AG09319 (cell line): ENCODE measurements around the gene RAB1B.

ENCODE experiments used
- DNase-seq: peaks from one replicate; pipeline ENCODE4 v3.0.0-alpha.2; 2010; ENCODE audit warnings: low read depth; ENCODE audit errors: extremely low read depth
- CTCF ChIP-seq: IDR thresholded peaks from 2 replicates; pipeline ENCODE4 v1.5.1; 2011; ENCODE audit warnings: low read depth, mild to moderate bottlenecking, inconsistent platforms, low read length, moderate library complexity

Gene RAB1B

GRCh38 chr11:66230978-66231377 is 37.5 kb upstream of the RAB1B start:
- no peak for TF ChIP-seq CTCF
- no peak for DNase-seq

DNA sequence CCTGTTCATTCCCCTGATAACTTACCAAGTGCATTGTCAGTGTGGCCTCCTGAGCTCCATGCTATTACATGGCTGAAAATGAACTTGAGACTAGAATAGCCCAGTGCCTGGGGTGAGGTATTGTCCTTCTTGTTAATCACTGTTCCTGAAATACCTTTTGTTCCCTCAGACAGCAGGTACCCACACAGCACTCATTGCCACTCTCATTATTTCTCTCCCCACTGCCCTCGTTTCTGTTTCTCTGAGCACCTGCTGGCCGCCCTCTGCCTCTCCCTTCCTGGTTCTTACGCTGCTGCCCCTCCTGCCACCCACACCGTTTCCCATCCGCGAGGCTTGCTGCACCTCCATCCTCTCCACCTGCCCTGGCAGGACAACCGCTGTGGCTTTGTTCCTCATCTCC is 36.9 kb upstream of the RAB1B start:
- DNase-seq = no peak
- TF ChIP-seq CTCF = no peak

DNA sequence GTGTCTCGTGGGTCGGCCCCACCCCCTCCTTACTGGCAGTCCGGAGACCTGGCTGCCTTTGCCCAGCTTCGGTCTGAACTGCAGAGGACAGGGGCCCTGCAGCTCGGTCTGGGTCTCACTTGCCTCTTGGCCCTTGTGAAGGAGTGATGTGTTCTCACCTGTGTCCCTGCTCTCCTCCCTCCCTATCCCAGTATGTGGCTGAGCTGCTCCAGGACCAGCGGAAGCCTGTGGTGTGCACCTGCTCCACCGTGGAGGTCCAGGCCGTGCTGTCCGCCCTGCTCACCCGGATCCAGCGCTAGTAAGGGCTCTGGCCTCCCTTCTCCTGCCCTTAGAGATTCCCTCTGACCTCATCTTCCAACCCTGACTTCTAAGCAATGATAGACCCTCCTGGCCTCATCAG is 35.7 kb upstream of the RAB1B start:
- no peak for DNase-seq
- no peak for TF ChIP-seq CTCF

DNA sequence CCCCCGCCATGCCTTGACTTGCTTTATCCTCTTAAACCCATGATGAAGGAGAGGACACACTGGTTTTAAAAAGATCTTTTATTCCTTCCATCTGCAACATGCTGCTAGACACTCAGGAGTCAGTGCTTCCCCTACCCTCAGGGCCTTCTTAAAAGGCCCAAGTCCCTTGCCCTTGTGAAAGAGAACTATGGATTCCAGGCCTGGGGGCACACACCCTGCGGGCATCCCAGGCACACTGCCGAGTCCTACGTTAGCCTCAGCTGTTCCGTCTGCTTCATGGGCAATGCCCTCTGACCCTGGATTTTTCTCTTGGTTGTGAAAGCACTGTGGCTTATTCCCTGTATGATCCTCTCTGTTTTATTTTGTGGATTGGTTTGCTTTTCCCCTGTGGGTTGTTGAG is 35.1 kb upstream of the RAB1B start:
- no peak for TF ChIP-seq CTCF
- no peak for DNase-seq

DNA sequence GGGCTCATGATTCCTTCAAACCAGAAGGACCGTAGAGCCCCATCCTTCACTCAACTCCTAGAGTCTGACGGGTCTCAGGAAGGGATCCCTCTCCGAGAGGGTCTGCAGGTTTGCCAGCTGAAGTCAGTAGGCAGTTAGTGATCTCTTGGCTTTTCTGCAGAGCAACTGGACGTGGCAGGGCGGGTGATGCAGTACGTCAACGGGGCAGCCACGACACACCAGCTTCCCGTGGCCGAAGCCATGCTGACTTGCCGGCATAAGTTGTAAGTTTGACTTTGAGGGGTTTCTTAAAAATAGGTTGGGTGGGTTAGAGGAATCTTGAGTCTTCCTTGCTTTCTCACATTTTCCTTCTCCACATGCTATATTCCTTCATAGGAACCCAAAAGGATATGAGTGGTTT is 33.3 kb upstream of the RAB1B start:
- TF ChIP-seq CTCF = no peak
- no peak for DNase-seq

DNA sequence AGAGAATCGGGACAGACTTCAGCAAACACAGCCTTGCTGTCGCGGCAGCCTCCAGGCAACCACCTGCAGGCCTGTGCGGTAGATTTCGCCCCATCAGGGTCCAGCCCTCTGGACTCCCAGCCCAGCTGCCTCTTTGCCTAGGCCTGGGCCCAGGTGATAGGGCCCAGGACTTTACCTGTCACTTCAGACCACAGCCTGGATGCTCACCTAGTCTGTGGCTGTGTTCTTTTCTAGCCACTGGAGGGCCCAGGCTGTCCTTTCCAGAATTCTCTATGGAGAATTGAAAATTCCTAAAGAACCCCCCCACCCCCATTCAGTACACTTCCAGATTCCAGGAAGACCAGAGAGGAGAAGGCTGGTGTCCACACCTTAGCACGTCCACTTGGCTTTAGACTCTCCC is 30.6 kb upstream of the RAB1B start:
- DNase-seq = no peak
- no peak for TF ChIP-seq CTCF

DNA sequence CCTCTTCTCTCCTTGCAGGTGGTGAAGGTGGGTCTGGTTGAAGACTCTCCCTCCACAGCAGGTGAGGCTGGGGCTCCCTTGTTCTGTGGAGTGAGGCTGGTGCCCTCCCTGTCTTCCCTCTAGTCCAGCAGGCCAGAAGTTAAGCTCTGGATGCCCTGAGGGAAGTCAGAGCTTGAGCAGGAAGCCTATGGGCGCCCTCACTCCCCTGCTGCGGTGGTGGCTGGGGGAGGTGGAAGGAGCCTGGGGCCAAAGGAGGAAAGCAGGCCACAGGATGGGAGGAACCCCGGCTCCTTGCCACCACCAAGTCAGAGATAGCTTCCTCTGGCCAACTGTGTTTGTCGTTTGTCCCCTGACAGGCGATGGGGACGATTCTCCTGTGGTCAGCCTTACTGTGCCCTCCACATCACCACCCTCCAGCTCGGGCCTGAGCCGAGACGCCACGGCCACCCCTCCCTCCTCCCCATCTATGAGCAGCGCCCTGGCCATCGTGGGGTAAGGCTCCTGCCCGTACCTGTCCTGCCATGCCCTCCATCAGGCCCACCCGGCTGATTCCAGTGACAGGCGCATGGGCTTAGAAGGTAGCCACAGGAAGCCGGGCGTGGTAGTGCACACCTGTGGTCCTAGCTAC is 29.5 kb upstream of the RAB1B start:
- no peak for TF ChIP-seq CTCF
- no peak for DNase-seq
